ENCODE results near the gene NAV2.
"Not testable (repeated sequence)": the region's sequence is repeated elsewhere in the genome, so short reads cannot be mapped to it uniquely, and the experiment has no call there.

The NAV2 gene

DNA sequence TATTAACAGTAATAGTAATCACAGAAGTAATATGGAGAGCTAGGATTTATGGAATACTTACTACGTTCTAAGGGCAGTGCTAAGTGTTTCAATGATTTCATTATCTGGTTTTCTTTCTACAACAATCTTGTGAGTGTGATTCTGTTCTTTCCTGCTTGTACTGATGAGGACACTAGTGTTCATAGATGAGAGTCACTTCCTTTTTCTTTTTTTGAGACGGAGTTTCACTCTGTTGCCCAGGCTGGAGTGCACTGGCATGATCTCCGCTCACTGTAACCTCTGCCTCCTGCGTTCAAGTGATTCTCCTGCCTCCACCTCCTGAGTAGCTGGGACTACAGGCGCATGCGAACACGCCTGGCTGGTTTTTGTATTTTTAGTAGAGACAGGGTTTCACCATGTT lies 366.2 kb downstream of the NAV2 start:
- DNase-seq = no peak

DNA sequence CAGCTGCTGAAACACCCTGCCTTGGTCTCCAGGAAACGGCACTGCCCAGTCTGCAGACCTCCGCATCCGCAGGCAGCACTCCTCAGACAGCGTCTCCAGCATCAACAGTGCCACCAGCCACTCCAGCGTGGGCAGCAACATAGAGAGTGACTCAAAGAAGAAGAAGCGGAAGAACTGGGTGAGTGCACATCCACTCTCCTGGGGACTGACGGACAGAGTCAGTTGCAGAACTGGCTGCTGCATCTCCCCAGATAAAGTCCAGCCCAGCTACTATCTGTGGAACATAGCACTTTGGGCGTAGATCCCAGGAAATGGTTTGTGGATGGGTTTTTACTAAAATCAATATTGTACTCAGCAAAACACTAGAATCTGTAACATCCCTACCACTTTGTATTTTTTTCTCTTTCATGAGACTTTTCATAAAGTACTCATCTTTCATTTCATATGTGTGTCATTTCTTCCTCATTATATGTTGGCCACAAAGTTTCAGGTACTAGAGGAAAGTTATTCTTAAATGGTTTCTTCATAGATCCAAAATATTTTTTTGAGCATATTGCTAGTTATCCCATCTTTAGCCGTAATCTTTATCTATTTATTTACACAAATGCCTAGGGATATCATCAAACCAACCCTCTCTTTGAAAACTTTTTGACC lies 367.5 kb downstream of the NAV2 start:
- no peak for DNase-seq

DNA sequence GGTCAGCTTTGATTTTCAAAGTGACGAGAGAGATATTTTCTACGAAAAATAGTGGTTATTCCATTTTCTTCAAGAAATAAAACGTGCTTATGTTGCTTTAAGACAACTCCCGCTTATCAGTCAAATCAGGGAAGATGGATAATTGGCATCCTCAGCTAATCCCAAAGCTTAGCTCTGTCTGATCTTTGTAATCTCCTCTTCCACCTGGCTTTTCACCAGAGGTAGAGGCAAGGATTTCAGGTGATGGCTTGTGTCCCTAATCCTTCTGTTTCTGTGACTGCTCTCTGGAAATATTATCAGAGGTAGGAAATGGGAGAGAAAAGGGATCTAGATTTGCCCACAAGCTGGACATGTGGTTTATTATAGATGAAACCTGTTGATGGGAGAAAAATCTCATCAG lies 368.7 kb downstream of the NAV2 start:
- no peak for DNase-seq

DNA sequence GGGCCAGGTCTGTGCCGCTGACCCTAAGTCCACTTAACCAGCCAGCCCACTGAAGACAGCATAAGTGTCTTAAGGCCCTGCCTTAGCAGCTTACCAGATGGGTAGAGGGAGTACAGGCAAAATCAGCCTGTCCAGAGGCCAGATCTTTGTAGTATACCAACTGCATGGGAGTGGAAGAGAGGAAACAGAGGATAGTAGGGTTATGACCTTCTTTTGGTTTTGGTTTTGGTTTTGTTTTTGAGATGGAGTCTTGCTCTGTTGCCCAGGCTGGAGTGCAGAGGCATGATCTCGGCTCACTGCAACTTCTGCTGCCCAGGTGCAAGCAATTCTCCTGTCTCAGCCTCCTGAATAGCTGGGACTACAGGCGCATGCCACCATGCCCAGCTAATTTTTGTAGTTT lies 371.2 kb downstream of the NAV2 start:
- not testable (repeated sequence) for DNase-seq

DNA sequence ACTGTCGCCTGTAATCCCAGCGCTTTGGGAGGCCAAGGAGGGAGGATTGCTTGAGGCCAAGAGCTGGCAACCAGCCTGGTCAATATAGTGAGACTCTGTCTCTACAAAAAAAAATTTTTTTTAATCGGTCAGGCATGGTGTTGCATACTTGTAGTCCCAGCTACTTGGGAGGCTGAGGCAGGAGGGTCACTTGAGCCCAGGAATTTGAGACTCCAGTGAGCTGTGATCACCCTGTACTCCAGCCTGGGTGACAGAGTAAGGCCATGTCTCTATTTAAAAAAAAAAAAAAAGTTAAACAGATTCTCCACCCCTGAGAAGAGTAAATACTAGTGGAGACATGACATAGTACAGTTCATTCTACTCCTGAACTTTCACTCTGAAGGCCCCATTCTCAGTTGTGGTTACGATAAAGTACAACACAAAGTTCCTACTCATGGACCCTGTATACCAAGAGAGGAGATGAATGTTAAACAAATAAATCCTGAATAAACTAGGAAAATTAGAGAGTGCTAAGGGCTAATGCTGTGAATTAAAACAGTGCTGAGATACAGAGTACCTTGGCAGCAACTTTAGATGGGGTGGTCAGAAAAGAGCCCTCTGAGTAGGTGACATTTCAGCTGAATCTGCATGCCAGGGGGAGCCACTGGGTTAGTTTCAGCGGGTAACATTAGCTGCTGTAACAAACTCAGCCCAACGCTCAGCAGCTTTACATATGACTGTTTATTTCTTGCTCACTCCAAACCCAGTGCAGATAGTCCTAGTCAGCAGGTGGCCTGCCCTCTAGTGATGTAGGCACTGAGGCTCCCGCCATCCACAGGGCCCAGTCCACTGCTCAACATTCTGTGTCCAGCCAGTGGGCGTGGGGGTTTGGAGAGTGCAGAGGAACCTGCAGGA lies 372.5 kb downstream of the NAV2 start:
- no peak for DNase-seq

DNA sequence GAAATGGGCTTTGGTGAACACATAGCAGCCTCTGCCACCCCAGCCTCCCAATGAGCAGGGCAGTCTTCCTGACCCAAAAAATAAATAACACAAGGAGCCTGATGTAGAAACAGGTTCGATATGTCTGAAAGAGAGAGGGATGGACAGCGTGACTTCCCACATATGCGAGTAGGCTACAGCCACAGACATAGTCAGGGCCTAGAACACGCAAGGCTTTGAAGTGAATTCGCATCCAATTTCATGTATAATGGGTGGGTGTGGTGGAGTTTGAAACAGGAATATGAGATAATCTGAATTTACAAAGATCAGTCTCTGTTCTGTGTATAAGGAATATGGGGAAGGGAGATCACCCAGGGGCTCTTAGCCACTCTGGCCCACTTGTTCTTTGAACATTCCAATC lies 373.3 kb downstream of the NAV2 start:
- no peak for DNase-seq

DNA sequence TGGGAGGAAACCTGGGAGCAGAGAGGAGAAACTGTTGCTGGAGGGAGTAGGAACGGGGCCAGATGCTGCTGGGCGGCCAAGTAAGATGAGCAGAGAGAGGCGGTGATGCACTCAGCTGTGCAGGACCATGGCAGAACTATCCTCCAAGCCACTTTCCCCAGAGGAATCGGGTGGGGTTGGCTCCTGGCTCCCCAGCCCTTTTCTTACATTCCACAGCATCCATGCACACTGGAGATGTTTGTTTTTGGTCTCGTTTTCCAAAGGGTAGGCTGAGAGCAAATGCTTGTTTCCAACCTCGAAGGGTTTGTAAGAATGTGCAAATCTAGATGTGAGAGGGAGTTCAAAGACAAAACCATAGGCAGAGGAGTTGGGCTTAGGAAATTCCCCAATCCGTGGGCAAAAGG lies 374.5 kb downstream of the NAV2 start:
- no peak for DNase-seq

DNA sequence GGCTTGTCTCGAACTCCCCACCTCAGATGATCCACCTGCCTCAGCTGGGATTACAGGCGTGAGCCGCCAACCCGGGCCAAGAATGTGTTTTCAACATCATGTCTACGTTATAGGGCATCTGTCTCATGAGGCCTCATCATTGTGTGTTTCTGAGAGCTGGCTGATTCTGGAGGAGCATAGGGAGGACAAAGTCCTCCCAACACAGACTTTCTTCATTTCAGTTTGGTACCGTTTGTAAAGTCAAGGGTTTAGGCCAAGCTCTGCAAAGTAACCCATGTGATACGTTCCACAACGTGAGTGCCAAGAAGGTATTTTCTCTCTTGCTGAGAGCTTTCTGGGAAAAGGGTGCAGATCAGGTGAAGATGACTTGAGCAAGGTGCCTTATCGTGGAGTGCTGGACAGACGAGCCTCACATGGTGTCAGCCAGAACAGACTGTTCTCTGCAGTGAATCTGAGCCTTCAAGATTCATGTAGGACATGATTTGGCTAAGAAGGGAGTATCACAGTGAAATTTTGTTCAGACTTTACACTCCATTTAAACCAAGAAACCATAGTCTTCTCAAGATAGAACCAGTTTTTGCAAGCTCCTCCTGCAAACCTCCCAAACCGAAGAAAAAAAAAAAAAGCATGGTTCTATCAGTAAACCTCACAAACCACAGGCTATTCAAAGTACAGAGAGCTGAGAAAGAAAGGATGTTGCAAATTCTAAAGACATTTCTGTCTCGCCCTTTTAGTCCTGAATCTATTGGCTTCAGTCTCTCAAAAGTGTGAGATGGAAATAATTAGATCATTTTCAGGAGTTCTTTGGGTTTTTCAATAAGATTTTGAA lies 376.0 kb downstream of the NAV2 start:
- no peak for DNase-seq

DNA sequence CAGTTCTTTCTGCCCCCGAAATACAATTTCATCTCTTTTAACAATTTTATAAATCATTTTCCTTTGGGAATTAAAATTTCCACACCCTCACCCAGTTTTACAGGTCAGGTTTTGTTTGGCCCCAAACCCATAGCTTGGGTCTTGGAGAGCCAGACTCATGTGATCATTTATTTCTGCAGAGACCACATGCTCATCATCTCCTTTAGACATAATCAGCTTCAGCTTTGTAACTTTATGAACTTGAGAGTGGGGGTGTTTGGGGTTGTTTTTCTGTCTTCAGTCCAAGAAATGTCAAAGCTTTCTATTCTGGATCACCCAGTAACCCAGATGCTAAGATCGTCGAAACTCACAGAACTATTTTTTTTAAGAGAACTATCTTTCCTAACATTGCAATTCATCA lies 376.7 kb downstream of the NAV2 start:
- DNase-seq = no peak

DNA sequence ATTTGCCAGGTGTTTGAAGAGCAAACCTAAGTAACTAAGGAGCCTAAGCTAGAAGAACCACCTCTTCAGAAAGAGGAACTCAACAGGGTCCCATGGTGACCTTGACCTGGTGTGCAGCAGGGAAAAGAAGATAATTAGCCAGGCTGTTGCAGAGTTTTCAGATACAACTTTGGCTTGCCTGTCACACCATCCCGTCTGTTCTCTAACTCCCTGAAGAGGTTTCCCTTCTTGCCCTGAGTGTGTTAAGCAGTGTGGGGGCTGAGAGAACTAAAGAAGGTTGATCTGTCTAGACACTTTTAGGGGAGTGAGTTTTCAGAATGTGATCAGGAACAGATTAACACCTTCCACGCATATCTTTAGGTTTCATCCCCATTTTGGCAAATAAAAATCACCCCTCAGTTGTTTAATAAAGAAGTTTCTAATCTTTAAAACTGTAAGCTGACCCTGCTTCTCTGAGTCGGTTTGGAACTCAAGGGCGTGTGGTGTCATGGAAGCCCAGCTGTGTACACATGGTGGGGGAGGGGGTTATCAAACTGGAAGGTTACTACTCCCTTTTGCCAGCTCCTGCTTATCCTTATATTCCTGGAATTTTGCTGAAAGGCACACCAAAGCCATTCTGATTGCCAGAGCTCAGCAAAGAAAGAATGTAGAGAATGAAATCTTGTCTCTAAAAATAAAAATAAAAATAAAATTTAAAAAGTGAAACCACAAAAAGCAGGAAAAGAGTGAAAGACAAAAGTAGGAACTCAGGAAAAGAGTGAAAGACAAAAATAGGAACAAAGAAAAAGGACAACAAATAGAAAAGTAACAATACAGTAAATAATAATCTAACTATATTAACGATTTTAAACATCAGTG lies 377.4 kb downstream of the NAV2 start:
- no peak for DNase-seq

DNA sequence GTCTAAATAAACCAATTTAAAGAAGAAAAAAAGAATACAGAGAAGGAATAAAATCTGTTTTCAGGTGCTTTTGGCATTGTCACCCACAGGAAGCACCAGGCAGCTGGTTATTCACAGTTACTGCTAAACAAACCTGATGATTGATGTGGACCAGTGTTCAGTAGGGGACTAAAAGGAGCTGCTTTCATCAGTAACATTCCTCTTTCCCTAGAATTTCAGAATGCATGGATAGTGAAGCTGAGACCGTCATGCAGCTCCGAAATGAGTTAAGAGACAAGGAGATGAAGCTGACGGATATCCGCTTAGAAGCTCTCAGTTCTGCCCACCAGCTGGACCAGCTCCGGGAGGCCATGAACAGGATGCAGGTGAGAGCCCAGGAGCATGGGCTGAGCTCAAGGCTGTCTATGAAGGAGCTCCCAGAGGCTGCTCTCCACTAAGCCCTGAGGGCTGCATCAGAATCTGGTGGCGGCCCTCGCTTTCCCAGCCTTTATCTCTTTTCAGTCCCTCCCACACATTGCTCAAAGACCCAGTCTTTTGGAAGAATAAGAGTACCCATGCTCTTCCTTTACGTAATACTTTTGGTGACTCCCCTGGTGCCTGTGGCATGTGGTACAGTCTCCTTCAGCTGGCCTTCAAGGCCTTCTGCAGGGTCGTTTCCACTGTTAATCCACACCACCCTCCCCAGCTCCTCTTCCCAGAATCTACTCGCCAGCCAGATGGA lies 378.2 kb downstream of the NAV2 start:
- DNase-seq = no peak

DNA sequence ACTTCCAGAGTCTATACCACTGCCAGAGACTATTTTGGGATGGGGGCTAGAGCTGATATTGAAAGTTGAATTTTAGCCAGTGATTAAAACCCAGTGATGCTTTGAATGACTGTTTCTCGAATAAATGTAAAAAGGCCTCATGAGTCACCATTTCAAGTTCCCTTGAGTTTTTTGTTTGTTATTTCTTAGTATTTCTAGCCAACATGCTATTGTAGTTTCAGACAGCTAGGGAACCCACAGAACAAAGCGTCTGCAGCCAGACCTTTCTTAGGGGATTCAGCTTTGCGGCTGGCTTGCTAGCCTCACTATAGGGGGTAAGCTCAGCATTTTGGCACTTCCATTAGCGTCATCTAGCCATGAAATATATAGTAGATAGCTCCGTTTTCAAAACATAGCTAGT lies 381.1 kb downstream of the NAV2 start:
- DNase-seq = no peak

DNA sequence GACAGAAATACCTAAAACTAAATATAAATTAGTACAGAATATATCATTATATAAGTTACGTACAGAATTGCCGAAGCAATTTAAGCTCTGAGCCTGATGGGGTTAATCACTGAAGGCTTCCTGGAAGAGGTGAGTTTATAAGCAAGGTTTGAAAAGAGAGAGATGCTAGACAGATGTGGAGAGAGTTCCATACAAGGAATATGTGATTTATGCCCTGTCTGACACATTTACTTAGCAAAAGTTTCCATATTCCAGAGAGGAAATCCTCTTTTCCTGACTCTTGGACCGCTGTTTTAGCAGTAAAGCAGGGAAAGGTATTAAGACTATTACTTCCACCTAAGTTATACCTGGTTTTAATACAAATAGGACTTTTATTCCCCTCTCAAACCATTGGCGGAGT lies 382.6 kb downstream of the NAV2 start:
- DNase-seq = no peak

DNA sequence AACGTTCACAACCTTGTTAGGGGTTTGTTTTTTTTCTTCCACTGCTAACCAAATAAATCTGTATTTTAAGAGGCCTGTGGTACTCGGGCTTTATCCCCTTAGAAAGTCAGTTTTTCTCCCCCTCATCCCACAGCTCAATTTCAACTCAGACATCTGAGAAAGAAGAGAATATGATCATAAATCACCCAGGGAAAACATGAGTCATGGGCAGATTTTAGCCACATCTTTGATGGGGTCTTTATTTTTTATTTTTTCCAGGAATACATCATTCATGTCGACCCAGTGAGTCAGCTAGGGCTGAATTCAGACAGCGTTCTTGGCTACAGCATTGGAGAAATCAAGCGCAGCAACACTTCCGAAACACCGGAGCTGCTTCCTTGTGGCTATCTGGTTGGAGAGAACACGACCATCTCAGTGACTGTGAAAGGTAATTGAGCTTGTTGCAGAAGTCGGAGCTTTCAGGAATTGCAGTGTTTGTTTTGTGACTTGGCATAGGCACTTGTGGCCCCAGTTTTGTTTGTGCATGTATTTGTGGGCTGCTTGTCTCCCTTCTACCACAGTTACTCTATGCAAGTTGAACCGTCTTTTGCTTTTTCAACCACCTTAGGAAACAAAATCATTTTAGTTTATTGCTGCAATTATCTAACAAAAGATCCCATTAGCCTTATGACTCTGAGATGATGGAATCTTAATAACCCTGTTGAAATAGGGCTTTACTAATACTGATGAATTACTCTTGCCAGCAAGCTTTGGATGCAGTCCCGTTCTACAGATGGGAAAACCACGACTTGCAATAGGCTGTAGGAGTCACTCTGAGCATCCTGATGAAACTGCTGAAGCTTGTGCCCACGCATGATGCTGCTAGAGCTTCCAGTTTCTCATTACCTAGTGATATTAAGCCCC lies 384.9 kb downstream of the NAV2 start:
- no peak for DNase-seq

DNA sequence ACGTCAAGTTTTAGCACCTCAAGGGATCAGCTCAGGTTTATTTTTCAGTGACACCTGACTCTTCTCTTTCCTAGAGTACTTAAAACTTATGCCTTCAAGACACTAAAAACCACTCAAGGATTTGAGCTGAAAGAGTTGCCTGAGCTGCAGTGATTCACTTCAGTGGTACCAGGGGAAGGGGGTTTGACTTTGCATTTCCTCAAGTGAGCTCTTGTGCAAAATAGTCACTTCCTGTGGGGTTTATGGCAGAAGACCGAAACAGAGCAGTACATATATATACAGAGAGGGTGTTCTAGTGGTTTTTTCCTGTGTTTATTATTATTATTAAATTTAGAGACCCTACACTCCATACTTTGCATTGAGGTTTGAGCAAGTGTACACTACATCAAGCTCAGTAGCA lies 386.9 kb downstream of the NAV2 start:
- no peak for DNase-seq

DNA sequence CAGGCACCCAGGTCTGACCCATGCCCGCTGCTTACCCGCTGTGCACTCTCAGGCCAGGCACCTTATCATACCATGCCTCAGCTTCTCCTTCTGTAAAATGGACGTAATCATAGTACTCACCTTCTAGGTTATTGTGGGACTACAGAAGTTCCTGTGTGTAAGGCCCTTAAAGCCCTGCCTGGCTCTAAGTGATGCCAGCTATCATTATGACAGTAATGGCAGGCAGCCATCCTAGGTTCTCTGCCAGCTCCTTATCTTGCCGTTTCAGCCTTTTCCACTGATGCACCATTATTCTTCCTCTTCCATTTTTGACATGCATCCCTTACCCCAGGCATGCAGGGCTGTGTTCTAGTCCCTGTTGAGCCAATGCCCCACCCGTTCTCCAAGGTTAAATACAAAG lies 389.8 kb downstream of the NAV2 start:
- no peak for DNase-seq

DNA sequence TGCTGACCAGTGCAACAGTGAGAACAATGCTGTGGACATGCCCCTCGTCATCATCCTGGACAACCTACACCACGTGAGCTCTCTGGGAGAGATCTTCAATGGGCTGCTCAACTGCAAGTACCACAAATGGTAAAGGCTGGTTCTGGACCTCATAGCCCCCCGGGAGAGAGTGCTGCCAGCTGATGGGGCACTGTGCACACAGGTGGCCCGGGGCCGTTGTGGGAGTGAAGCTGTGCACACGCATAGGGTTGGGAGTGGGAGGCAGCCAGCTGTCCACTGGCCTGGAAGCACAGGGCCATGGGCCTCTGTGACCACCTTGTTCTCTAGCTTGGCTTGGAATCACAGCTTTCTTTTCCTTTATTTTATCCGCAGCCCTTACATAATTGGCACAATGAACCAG lies 390.6 kb downstream of the NAV2 start:
- no peak for DNase-seq

DNA sequence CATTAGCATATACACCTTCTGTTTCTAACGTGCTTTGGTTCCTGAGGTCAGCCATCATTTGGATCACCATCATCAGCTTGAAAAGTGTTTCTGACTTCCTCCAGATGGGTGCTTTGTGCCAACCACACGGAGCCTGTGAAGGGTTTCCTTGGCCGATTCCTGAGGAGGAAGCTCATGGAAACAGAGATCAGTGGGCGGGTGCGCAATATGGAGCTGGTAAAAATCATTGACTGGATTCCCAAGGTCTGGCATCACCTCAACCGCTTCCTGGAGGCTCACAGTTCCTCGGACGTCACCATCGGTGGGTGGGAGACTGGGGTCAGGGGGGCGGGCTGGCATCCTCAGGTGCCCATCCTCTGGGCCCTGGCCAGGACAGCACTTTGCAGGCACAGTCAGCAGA lies 392.8 kb downstream of the NAV2 start:
- no peak for DNase-seq

DNA sequence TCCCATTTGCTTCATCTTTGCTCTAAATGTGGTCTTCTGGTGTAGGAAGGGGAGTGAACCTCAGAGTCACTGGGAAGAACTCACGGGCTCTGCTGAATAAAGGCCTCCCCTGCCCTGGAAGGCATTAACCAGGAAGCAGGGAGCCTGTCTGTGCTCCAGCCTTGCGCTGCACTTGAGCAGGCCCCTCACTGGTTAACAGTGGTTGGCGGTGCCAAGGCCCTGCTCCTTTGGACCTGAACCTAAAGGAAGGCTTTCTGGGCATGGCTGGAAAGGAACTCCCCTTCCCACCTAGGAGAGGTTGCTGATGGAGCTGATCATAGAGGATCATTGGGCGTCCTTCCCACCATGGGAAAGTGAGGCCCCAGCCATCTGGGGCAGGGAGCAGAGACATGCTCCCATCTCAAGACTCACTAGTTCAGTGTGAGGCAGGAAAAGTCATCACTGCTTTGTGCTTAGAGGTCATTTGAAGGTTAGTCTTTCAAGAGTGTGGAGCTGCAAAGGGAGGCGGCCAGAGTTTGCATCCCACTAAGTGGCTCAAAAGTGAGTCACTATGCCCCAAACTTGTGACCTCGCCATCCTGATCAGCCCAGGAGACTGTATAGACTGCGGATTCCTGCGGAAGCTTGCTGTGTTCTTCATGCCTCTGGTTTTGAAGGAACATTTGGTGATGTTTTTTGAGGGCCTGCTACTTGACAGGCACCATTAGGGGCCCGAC lies 397.3 kb downstream of the NAV2 start:
- DNase-seq = no peak

All from NCI-H1694 treated with DMSO at 0.1 percent for 48 hours (cell line).